GM18526 (cell line): ENCODE measurements around the gene PRR3.

Source experiments
- POLR2A ChIP-seq: IDR thresholded peaks from 3 replicates; pipeline ENCODE4 v1.6.1; 2011; ENCODE audit not compliant: insufficient read length; ENCODE audit errors: extremely low read depth

The PRR3 gene

DNA sequence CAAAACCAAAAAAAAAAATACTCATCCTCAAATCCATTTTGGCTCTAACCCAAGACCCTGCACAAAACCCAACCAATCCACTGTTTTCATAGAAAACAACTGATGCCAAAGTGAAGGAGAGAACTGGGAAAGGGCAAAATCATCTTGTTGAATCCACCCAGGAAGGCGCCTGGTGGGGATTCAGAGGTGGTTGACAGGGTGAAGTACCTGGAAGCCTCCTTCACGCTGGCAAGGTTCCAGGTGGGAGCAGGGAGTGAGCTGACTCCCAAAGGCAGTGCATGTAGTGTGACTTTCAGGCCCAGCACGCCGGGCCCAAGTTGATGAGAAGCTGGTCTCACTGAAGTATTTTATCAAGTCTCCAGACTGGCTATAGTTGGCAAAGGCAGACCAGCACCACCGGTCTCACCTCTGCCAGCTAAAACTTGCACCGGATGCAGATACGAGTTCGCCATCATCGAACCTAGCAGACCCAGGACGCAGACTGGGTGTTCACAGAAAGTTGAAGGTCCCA lies 43.4 kb downstream of the PRR3 start:
- no peak for TF ChIP-seq POLR2A

- no peak for TF ChIP-seq POLR2A
These were observed 44.3 kb downstream of the PRR3 start for GRCh38 chr6:30601436-30601814.

- TF ChIP-seq POLR2A: no peak
These were observed 44.9 kb downstream of the PRR3 start for GRCh38 chr6:30601815-30602641.

DNA sequence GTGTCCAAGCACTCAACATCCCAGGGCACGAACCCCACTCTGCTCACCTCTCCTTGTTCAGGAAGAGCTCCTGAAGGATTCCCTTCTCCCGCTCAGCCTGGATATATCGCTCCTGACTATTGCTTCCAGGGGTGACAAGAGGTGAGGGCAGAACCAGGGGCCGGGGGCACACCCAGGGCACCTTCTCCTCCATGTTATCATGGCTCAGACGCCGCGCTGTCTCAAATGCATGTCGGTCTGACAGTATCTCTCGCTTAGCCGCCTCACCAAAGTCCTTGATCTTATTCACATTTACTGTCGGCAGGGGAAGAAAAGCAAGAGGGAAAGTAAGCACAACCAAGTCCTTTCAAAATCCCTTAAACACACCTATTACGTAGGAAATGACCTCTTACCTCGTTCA lies 46.9 kb downstream of the PRR3 start:
- TF ChIP-seq POLR2A: no peak

DNA sequence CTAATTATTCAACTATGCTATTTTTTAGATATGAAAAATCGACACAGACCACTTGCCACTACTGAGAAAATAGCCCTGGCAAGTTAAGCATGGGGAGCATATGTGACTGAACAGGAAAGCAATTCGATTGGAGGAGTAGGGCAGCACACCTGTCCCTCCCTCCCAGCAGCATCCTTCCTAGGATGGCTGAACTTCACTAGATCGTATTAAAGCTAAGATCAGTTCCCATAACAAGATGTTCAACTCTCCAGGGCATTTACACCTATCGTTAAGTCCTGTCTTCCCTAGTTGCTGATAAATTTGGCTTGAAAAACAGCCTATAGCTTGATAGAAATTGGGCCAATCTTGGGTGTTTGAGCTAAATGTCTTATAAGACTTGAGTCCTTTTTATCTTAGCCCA lies 53.0 kb downstream of the PRR3 start:
- TF ChIP-seq POLR2A: no peak

GRCh38 chr6:30611150-30611855 lies 54.2 kb downstream of the PRR3 start:
- no peak for TF ChIP-seq POLR2A

- TF ChIP-seq POLR2A: no peak
These were observed 54.7 kb downstream of the PRR3 start for GRCh38 chr6:30611856-30612194.

GRCh38 chr6:30612213-30612612 lies 55.1 kb downstream of the PRR3 start:
- TF ChIP-seq POLR2A: no peak

DNA sequence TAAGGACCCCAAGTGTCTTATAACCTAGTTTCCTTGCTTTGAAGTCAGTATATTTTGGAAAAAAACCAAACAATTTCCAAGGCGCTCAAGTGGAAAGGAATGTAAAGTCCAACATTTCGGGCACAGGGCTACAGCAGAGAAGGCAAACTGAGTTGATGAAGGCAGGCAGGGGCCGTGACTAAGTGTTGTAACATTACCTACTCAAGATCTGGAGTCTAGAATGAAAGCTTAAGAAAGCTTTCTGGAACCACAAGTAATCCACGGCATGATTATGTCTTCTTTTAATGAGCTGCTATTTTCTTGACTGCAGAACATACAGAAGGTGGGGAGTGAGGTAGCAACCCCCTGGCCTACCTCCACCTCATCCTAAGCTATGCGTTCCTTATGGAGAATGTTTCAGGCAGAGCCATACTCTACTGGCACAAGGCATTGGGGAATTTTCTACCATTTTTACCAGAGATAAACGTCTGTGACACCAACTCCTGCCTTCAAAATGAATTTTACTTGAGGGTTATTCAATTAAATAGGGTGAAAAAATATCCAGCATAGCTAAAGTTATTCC lies 55.7 kb downstream of the PRR3 start:
- TF ChIP-seq POLR2A: peak; percentile 33
